HG03565 (cell line): Measurements from ENCODE around the gene HS6ST3.
"Not testable (repeated sequence)": the region's sequence is repeated elsewhere in the genome, so short reads cannot be mapped to it uniquely, and the experiment has no call there.

Experiments
- ATAC-seq: cut with Tn5 transposase; IDR thresholded peaks from one replicate; pipeline ENCODE4 v1.9.1; 2021; ENCODE audit warnings: mild to moderate bottlenecking, moderate library complexity; ENCODE audit not compliant: unreplicated experiment

Gene HS6ST3

GRCh38 chr13:96524398-96525020 lies 434.6 kb downstream of the HS6ST3 start:
- ATAC-seq: not testable (repeated sequence)

DNA sequence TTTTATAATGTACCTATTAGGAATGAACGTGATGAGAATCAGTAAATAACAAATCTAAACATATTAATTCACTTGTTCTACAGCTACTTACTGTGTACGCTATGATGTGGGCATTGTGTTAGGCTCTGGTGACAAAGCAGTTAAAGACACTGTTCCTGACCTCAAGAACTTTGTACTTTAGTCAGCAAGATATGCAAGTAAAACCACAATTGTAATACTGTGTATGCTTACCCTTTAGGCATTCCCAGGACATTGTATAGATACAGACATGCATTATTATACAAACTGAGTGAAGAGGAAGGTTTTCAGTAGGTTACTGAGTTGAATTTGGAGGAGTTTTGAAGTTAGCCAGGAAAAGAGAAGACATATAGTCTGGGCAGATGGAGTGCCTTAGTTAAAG lies 435.8 kb downstream of the HS6ST3 start:
- no peak for ATAC-seq

GRCh38 chr13:96527497-96527896 lies 437.6 kb downstream of the HS6ST3 start:
- no peak for ATAC-seq

GRCh38 chr13:96532804-96533203 lies 442.9 kb downstream of the HS6ST3 start:
- ATAC-seq: no peak

DNA sequence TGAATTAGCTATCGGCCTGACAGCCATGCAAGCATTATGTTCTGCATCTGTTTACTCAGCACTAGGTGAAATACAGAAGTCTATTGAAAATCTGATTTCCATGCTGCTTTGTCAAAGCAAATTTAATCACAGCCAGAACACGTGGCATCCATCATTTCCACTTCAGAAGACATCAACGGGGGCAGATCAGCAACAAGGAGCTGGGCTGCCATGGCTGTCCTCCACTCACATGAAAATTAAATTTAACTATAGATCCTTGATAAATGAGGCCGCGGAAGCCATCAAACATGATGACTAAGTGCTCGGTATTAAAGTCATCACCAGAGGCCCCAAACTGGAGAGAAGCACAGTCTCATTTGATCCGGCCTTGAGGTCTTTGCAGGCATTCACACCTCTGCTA lies 443.5 kb downstream of the HS6ST3 start:
- ATAC-seq: no peak

GRCh38 chr13:96539791-96540190 lies 449.9 kb downstream of the HS6ST3 start:
- no peak for ATAC-seq

GRCh38 chr13:96540670-96541069 lies 450.8 kb downstream of the HS6ST3 start:
- ATAC-seq: no peak

DNA sequence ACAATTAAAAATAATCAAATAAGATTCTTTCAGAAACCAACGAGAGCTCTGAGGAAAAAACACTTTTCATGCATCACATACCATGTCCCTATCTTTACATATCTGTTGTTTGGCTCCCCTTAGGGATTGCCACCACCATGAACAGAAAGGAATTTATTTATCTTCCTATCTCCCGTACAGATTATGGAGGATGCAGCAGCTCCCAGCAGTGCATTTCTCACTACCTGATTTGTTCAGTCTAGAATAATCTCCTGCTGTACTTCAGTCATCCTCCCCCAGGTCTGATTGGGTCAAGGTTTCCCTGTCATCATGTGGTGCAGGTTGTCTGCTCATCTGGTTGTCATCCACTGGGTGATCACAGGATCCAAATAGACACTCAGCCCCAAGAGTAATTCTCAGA lies 453.1 kb downstream of the HS6ST3 start:
- ATAC-seq: no peak

- ATAC-seq: no peak
These were observed 455.1 kb downstream of the HS6ST3 start for GRCh38 chr13:96544957-96545356.

GRCh38 chr13:96546463-96546862 lies 456.6 kb downstream of the HS6ST3 start:
- no peak for ATAC-seq

DNA sequence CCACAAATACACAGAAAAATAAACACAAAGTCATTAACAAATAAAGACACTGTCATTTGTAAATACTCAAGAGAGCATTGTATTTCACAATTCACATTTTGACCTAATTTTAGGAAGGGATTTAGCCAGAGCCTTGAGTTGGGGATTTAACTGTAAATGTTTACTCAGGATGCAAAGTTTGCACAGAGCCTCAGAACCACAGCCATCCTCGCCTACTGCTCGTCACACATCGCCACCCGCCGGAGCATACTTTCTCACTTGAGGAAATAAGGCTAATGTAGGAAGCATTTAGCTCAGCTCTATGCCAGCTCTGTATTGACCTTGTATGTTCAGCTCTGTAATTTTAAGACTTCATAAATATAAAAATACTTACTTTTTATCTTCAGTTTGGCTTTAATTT lies 461.6 kb downstream of the HS6ST3 start:
- ATAC-seq: no peak

DNA sequence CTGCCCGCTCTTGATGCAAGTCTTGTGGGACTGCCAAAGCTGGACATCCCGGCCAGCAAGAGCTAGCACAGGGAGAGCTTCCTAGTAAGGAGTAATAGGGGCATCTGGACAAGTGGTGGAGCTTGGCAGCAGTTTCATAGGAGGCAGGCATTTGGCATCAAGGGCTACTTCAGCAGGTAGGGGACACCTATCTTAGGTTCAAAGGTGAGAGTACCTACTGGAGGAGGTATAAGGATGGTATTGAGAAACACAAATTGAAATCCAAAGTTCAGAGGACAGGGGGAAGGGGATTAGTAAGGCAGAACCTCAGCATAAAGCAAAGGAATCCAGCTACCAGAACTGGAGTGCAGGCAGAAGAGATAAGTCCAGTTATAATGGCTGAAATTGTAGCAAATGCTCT lies 462.7 kb downstream of the HS6ST3 start:
- ATAC-seq: no peak

GRCh38 chr13:96553796-96554195 lies 463.9 kb downstream of the HS6ST3 start:
- ATAC-seq: no peak

GRCh38 chr13:96573563-96573962 lies 483.7 kb downstream of the HS6ST3 start:
- no peak for ATAC-seq

- ATAC-seq: no peak
These were observed 485.8 kb downstream of the HS6ST3 start for GRCh38 chr13:96575423-96576320.

DNA sequence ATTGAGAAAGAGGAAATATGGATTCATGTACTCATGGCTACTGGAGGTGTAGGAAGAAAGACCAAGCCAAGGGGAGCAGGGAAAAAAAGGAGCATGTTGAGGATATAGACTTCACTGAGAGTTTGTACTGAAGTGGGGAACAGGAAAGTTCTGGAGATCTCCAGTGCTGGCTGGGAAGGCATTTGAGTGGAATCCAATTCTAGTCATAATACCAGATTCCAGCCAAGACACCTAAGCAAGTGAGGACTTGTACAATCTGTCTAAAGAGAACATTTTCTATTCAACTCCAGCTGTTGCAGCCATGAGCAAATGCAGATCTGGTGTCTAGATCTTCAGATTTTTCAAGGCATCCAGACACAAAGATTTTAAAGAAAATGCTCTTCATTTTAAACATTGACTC lies 491.8 kb downstream of the HS6ST3 start:
- ATAC-seq: no peak

GRCh38 chr13:96615252-96615651 lies 525.3 kb downstream of the HS6ST3 start:
- no peak for ATAC-seq

DNA sequence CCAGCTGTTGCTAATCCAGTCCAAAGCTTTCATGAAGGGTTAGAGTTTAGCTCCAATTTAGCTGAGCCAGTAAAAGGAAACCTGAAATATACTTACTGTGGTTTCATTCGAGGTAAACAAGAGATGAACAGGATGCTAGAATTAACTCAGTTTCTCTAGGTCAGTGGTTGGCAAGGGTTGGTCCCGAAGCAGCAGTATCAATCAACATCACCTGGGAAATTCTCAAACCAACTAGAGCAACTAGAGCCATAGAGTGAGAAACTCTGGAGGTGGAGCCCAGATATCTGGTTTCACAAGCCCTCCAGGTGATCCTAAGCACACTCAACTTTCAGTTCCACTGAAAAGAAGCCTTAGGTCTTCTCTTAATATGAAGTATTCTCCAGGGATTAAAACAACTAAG lies 527.6 kb downstream of the HS6ST3 start:
- no peak for ATAC-seq

- ATAC-seq: no peak
These were observed 531.8 kb downstream of the HS6ST3 start for GRCh38 chr13:96621634-96622183.

DNA sequence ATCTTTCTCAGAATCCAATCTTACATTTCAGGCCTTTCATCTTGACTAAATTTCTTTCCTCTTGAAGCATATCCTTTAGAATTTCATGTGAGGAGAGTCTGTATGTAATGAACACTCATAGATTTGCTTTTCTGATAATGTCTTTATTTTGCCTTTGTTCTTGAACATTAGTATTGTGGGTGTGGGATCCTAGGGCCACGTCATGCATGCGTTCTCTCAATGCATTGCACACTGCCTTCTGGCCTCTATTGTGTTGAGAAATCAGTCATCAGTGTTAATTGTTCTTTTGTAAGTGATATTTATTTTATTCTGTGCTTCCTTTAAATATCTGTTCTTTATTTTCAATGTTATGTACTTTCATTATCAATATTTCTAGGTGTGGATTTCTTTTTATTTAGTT lies 539.4 kb downstream of the HS6ST3 start:
- no peak for ATAC-seq

GRCh38 chr13:96632536-96633320 lies 542.8 kb downstream of the HS6ST3 start:
- ATAC-seq: no peak
